Thyroid gland (tissue), 4 donors: Measurements from ENCODE around the gene SDSL.

Experiments
- POLR2A ChIP-seq, 2 donors: fragments of 450-650 bp; IDR thresholded peaks; one replicate each; pipeline ENCODE4 v1.6.1; 2017; ENCODE audit warnings: antibody characterized with exemption in 2 of 2, mild to moderate bottlenecking in 2 of 2, moderate library complexity in 1 of 2
- TF ChIP-seq, protein P1 (sequence below), 6 experiments: fragments of 200-600 bp in 3 of 6; fragments of 450-650 bp in 3 of 6; sonication (generic) in 3 of 6; IDR thresholded peaks; one replicate each; pipeline ENCODE4 v1.5.1; 2016 to 2019; ENCODE audit warnings: antibody characterized with exemption in 6 of 6, mild to moderate bottlenecking in 2 of 6, inconsistent platforms in 1 of 6, moderate library complexity in 1 of 6

DNA sequence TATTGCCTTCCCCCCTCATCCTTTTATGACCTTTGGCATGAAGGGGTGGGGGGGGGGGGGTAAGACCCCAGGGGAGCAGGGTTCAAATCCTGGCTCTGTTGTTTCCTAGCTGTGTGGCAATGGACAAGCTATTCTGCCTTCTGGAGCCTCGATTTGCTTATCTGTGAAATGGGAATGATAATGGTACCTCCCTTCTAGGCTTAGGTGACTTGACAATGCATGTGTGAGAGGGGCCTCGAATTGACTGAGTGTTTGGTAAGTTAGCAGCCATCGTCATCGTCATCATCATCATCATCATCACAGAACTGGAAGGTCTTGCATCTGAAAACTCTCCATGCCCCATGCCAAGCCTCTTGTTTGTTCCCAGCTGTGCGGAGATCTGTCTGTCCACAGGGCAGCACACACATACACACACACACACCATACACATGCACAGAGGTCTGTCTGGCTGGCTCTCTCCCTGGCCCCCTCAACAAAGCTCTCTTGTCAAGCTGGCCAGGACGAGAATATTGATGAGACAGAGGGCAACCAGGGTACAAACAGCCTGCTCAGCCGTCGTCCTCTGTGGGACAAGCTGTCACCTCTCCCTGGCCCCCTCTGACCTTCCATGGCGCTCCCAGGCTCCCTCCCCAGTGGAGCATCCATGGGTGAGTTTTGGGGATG is 12.6 kb upstream of the SDSL start:
- TF ChIP-seq, protein P1, sequence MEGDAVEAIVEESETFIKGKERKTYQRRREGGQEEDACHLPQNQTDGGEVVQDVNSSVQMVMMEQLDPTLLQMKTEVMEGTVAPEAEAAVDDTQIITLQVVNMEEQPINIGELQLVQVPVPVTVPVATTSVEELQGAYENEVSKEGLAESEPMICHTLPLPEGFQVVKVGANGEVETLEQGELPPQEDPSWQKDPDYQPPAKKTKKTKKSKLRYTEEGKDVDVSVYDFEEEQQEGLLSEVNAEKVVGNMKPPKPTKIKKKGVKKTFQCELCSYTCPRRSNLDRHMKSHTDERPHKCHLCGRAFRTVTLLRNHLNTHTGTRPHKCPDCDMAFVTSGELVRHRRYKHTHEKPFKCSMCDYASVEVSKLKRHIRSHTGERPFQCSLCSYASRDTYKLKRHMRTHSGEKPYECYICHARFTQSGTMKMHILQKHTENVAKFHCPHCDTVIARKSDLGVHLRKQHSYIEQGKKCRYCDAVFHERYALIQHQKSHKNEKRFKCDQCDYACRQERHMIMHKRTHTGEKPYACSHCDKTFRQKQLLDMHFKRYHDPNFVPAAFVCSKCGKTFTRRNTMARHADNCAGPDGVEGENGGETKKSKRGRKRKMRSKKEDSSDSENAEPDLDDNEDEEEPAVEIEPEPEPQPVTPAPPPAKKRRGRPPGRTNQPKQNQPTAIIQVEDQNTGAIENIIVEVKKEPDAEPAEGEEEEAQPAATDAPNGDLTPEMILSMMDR (IDR thresholded peaks at IDR 0.05), result no peak
- TF ChIP-seq POLR2A (IDR thresholded peaks at IDR 0.05), result no peak
